Measurements from ENCODE around the gene MYLIP.

- TF ChIP-seq, protein P1, sequence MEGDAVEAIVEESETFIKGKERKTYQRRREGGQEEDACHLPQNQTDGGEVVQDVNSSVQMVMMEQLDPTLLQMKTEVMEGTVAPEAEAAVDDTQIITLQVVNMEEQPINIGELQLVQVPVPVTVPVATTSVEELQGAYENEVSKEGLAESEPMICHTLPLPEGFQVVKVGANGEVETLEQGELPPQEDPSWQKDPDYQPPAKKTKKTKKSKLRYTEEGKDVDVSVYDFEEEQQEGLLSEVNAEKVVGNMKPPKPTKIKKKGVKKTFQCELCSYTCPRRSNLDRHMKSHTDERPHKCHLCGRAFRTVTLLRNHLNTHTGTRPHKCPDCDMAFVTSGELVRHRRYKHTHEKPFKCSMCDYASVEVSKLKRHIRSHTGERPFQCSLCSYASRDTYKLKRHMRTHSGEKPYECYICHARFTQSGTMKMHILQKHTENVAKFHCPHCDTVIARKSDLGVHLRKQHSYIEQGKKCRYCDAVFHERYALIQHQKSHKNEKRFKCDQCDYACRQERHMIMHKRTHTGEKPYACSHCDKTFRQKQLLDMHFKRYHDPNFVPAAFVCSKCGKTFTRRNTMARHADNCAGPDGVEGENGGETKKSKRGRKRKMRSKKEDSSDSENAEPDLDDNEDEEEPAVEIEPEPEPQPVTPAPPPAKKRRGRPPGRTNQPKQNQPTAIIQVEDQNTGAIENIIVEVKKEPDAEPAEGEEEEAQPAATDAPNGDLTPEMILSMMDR (conservative IDR thresholded peaks at IDR 0.05): no peak
- no peak for TF ChIP-seq EZH2 (IDR thresholded peaks at IDR 0.05; ENCODE audit: low read depth)
Observed at GRCh38 chr6:16106991-16107787, 21.7 kb upstream of the MYLIP start.
